ENCODE data around the gene GPC6.
"Not testable (repeated sequence)": the region's sequence is repeated elsewhere in the genome, so short reads cannot be mapped to it uniquely, and the experiment has no call there.

GPC6 gene

DNA sequence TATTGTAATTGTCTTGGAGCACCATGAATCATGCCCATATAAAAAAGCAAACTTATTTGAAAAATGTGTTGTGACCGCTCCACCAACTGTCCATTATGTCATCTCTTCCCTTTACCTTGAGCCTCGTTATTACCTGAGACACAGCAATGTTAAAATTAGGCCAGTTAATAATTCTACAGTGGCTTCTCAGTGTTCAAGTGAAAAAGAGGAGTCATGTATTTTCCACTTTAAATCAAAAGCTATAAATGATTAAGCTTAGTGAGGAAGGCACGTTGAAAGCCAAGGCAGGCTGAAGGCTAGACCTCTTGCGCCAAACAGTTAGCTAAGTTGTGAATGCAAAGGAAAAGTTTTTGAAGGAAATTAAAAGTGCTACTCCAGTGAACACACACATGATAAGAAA, 210.5 kb downstream of the GPC6 start:
- Mint-ChIP-seq H3K36me3 (ENCODE audit: low read depth) (peaks cover 17% of the 10 kb centered on the region), H3K4me1 (peaks cover 2% of the 10 kb centered on the region), H3K9me3 (peaks cover 17% of the 10 kb centered on the region), H3K4me3 (no peak overlapping the region), H3K27ac (no peak overlapping the region), H3K27me3 (ENCODE audit: low read depth, poor library complexity) (no peaks in the 10 kb centered on the region)
- DNase-seq, result no peak
- no peak for TF ChIP-seq CTCF (IDR thresholded peaks at IDR 0.05)

DNA sequence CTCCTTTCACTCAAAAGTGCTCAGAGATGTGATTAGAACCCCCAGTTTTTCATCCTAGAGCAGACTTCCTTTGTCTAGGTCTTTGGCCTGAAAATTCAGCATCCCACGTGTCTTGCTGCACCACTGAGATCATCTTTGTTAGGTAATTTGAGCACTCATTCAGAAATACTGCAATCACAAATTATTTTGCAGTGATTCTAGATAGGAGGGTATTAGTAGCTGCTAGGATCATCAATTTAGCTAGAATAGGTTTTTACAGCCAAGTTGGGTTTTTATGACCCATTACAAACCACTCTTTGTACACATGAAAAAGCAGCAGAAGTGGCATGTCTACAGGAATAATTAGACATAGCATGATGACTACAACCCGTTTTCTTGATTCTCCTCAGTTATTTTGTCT, 219.6 kb downstream of the GPC6 start:
- Mint-ChIP-seq H3K27ac (no peak overlapping the region), H3K4me1 (peaks cover 10% of the 10 kb centered on the region), H3K36me3 (ENCODE audit: low read depth) (no peaks in the 10 kb centered on the region)

GRCh38 chr13:93450191-93450621, 223.6 kb downstream of the GPC6 start:
- no peaks in the 10 kb centered on the region for H3K27me3 Mint-ChIP-seq (ENCODE audit: low read depth, poor library complexity)
- no peak for TF ChIP-seq CTCF (IDR thresholded peaks at IDR 0.05)
- H3K4me3 Mint-ChIP-seq, result no peak overlapping the region
- peak overlapping the region; percentile 54 for H3K27ac Mint-ChIP-seq
- peaks cover 8% of the 10 kb centered on the region for H3K9me3 Mint-ChIP-seq
- H3K36me3 Mint-ChIP-seq (ENCODE audit: low read depth), result peaks cover 9% of the 10 kb centered on the region
- peaks cover 11% of the 10 kb centered on the region for H3K4me1 Mint-ChIP-seq
- DNase-seq, result no peak

More for the DNA sequence above, 219.6 kb downstream of the GPC6 start:
- no peak for TF ChIP-seq CTCF (IDR thresholded peaks at IDR 0.05)
- H3K27me3 Mint-ChIP-seq (ENCODE audit: low read depth, poor library complexity), result no peaks in the 10 kb centered on the region
- DNase-seq, result no peak
- H3K9me3 Mint-ChIP-seq, result no peaks in the 10 kb centered on the region
- no peak overlapping the region for H3K4me3 Mint-ChIP-seq

DNA sequence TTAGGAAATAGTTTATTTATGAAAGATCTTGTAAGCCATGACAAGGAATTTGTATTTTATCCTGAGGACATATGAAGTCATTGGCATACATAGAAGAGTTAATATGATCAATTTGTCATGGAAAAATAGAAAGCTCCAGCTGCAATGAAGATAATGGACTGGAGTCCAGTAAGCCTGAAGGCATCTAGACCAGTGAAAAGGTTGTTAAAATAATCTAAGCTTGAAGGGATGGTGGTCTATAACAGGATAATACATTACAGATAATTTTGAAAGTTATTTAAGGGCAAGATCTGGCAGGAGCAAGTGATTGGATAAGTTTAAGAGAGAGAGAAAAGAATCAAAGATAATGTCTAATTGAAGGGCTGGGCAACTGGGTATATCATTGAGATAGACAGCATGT, 224.2 kb downstream of the GPC6 start:
- no peak overlapping the region for H3K4me3 Mint-ChIP-seq

DNA sequence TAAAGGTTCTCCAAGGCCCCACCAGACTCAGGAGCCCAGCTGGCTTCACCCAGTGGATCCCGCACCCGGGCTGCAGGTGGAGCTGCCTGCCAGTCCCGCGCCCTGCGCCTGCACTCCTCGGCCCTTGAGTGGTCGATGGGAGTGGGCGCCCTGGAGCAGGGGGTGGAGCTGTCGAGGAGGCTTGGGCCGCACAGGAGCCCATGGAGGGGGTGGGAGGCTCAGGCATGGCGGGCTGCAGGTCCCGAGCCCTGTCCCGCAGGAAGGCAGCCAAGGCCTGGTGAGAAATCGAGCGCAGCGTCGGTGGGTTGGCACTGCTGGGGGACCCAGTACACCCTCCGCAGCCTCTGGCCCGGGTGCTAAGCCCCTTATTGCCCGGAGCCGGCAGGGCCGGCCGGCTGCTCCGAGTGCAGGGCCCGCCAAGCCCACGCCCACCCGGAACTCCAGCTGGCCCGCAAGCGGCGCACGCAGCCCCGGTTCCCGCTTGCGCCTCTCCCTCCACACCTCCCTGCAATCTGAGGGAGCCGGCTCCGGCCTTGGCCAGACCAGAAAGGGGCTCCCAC, 228.1 kb downstream of the GPC6 start:
- not testable (repeated sequence) for H3K9me3 Mint-ChIP-seq; H3K27me3 Mint-ChIP-seq (ENCODE audit: low read depth, poor library complexity); DNase-seq; H3K27ac Mint-ChIP-seq; H3K36me3 Mint-ChIP-seq (ENCODE audit: low read depth); H3K4me3 Mint-ChIP-seq
- peaks cover 23% of the 10 kb centered on the region for H3K4me1 Mint-ChIP-seq

More for the DNA sequence above, 224.2 kb downstream of the GPC6 start:
- TF ChIP-seq CTCF (IDR thresholded peaks at IDR 0.05), result no peak
- Mint-ChIP-seq H3K36me3 (ENCODE audit: low read depth) (peaks cover 9% of the 10 kb centered on the region), H3K27me3 (ENCODE audit: low read depth, poor library complexity) (no peaks in the 10 kb centered on the region), H3K9me3 (peaks cover 8% of the 10 kb centered on the region), H3K4me1 (peaks cover 15% of the 10 kb centered on the region), H3K27ac (no peak overlapping the region)
- no peak for DNase-seq

GRCh38 chr13:93455861-93456260, 229.3 kb downstream of the GPC6 start:
- H3K27ac Mint-ChIP-seq, result peak overlapping the region; percentile 34
- H3K4me3 Mint-ChIP-seq, result no peak overlapping the region
- no peaks in the 10 kb centered on the region for H3K27me3 Mint-ChIP-seq (ENCODE audit: low read depth, poor library complexity)
- no peak for DNase-seq
- no peak for TF ChIP-seq CTCF (IDR thresholded peaks at IDR 0.05)
- peaks cover 9% of the 10 kb centered on the region for H3K36me3 Mint-ChIP-seq (ENCODE audit: low read depth)
- H3K4me1 Mint-ChIP-seq, result peaks cover 23% of the 10 kb centered on the region
- H3K9me3 Mint-ChIP-seq, result peaks cover 8% of the 10 kb centered on the region

All from nephron progenitor cell (in vitro differentiated cells).